SK-N-SH (cell line): Measurements from ENCODE around the gene CMTM8. TPM values are rescaled to one million over a fixed set of nuclear protein-coding genes. Genes with fewer than 3 reads are reported as not detected.

Source experiments
- CTCF ChIA-PET: fragments of 300-600, 350-600 bp; formaldehyde crosslinking; extraction: SDS; loops from one replicate; lab custom pipeline; 2021; lab: Yijun Ruan, JAX
- POLR2A ChIA-PET: fragments of 350-600 bp; sonication (Branson Sonifier 250); formaldehyde crosslinking; extraction: SDS; loops from one replicate; lab custom pipeline; 2020; ENCODE audit warnings: antibody characterized with exemption, inconsistent platforms; lab: Yijun Ruan, JAX
- DNase-seq: peaks from one replicate; pipeline ENCODE4 v3.0.0; 2012
- H2AFZ ChIP-seq: fragments of 200-600 bp; sonication (generic); 2 replicates; pipeline ENCODE4 v1.8.1; 2016; ENCODE audit warnings: antibody characterized with exemption, mild to moderate bottlenecking, low read depth
- H3F3A ChIP-seq: fragments of 200-600 bp; sonication (generic); replicated peaks from 2 replicates; pipeline ENCODE3; 2016; ENCODE audit warnings: antibody characterized with exemption, mild to moderate bottlenecking; ENCODE audit not compliant: insufficient read depth
- H3K27ac ChIP-seq, 2 experiments: fragments of 200-500 bp in 1 of 2; fragments of 200-600 bp in 1 of 2; sonication (Bioruptor generic) in 1 of 2; sonication (generic), shearing (Covaris generic) in 1 of 2; 2 replicates each; pipeline versions ENCODE4 v1.5.1 to v1.6.1; 2014 to 2016; ENCODE audit warnings: low read depth in 2 of 2, inconsistent platforms in 1 of 2, low read length in 1 of 2, mild to moderate bottlenecking in 1 of 2, mixed read lengths in 1 of 2
- H3K27me3 ChIP-seq: fragments of 200-600 bp; sonication (generic), shearing (Covaris generic); 2 replicates; pipeline ENCODE4 v1.6.1; 2016; ENCODE audit warnings: mixed run types; ENCODE audit not compliant: insufficient read depth
- H3K36me3 ChIP-seq, 2 experiments: fragments of 200-500 bp in 1 of 2; fragments of 200-600 bp in 1 of 2; sonication (Bioruptor generic) in 1 of 2; sonication (generic) in 1 of 2; replicated peaks in 1 of 2; 2 replicates each; pipeline versions ENCODE3 to v1.5.1; 2014 to 2016; ENCODE audit warnings: low read length in 1 of 2, mild to moderate bottlenecking in 1 of 2; ENCODE audit not compliant: insufficient read depth in 2 of 2, control insufficient read depth in 1 of 2
- H3K4me1 ChIP-seq, 2 experiments: fragments of 200-500 bp in 1 of 2; fragments of 200-600 bp in 1 of 2; sonication (Bioruptor generic) in 1 of 2; sonication (generic), shearing (Covaris generic) in 1 of 2; 2 replicates each; pipeline versions ENCODE4 v1.5.1 to v1.6.1; 2014 to 2016; ENCODE audit warnings: low read depth in 1 of 2, low read length in 1 of 2, mixed run types in 1 of 2; ENCODE audit not compliant: insufficient read depth in 2 of 2, control insufficient read depth in 1 of 2
- H3K4me2 ChIP-seq: fragments of 200-600 bp; sonication (generic), shearing (Covaris generic); 2 replicates; pipeline ENCODE4 v1.6.1; 2017; ENCODE audit warnings: mixed run types
- H3K4me3 ChIP-seq, 2 experiments: fragments of 200-500 bp in 1 of 2; fragments of 200-600 bp in 1 of 2; sonication (Bioruptor generic) in 1 of 2; sonication (generic), shearing (Covaris generic) in 1 of 2; 2 replicates each; pipeline versions ENCODE4 v1.5.1 to v1.8.1; 2014 to 2016; ENCODE audit warnings: low read depth in 2 of 2, inconsistent platforms in 1 of 2, low read length in 1 of 2, mild to moderate bottlenecking in 1 of 2, mixed read lengths in 1 of 2, moderate library complexity in 1 of 2
- H3K79me2 ChIP-seq: fragments of 200-600 bp; sonication (generic); 2 replicates; pipeline ENCODE4 v1.8.1; 2017; ENCODE audit warnings: mild to moderate bottlenecking; ENCODE audit not compliant: insufficient read depth
- H3K9ac ChIP-seq: fragments of 200-600 bp; sonication (generic); 2 replicates; pipeline ENCODE4 v1.6.1; 2017; ENCODE audit warnings: mixed run types
- H3K9me2 ChIP-seq: fragments of 200-600 bp; sonication (generic); 2 replicates; pipeline ENCODE4 v1.6.1; 2017; ENCODE audit warnings: mixed run types
- H3K9me3 ChIP-seq: fragments of 200-600 bp; sonication (generic); 2 replicates; pipeline ENCODE4 v1.6.1; 2017; ENCODE audit warnings: mixed run types, mild to moderate bottlenecking, moderate library complexity
- H4K20me1 ChIP-seq: fragments of 200-600 bp; sonication (generic); 2 replicates; pipeline ENCODE4 v1.6.1; 2017; ENCODE audit warnings: mild to moderate bottlenecking, mixed run types; ENCODE audit not compliant: insufficient read depth
- EP300 ChIP-seq, 2 experiments: IDR thresholded peaks; 2 replicates each; pipeline versions ENCODE4 v1.4.0 to v1.6.1; 2012; ENCODE audit warnings: borderline replicate concordance in 1 of 2, low read depth in 1 of 2, low read length in 1 of 2
- EZH2phosphoT487 ChIP-seq: fragments of 200-600 bp; sonication (generic); IDR thresholded peaks from 2 replicates; pipeline ENCODE4 v1.6.1; 2017; ENCODE audit warnings: low read depth, mixed run types, mild to moderate bottlenecking, antibody characterized with exemption, moderate library complexity, borderline replicate concordance
- FOSL2 ChIP-seq: IDR thresholded peaks from 2 replicates; pipeline ENCODE4 v1.4.0; 2012; ENCODE audit warnings: low read depth, mild to moderate bottlenecking, moderate library complexity, borderline replicate concordance
- GABPA ChIP-seq: IDR thresholded peaks from 2 replicates; pipeline ENCODE4 v1.4.0; 2012; ENCODE audit warnings: low read depth, mild to moderate bottlenecking
- GATA2 ChIP-seq: sonication (generic); formaldehyde crosslinking; IDR thresholded peaks from 2 replicates; pipeline ENCODE4 v1.5.0; 2020; ENCODE audit warnings: mild to moderate bottlenecking, missing genetic modification reagents
- NRF1 ChIP-seq: IDR thresholded peaks from 2 replicates; pipeline ENCODE4 v1.6.1; 2012; ENCODE audit warnings: low read depth, mild to moderate bottlenecking, low read length
- RAD21 ChIP-seq: IDR thresholded peaks from 2 replicates; pipeline ENCODE4 v1.6.1; 2012; ENCODE audit warnings: mild to moderate bottlenecking, low read length
- RCOR1 ChIP-seq: fragments of 150-350 bp; IDR thresholded peaks from 2 replicates; pipeline ENCODE4 v1.6.1; 2017; ENCODE audit warnings: antibody characterized with exemption, low read length
- RFX5 ChIP-seq: IDR thresholded peaks from 2 replicates; pipeline ENCODE4 v1.6.1; 2012; ENCODE audit warnings: mild to moderate bottlenecking, improper control_type of control experiment, low read length
- SIN3A ChIP-seq: IDR thresholded peaks from 2 replicates; pipeline ENCODE4 v1.6.1; 2012; ENCODE audit warnings: low read depth, mild to moderate bottlenecking, low read length, moderate library complexity, borderline replicate concordance
- SMC3 ChIP-seq: IDR thresholded peaks from 2 replicates; pipeline ENCODE4 v1.6.1; 2012; ENCODE audit warnings: low read depth, low read length, improper control_type of control experiment
- TCF12 ChIP-seq: IDR thresholded peaks from 2 replicates; pipeline ENCODE4 v1.4.0; 2012
- TEAD4 ChIP-seq: IDR thresholded peaks from 2 replicates; pipeline ENCODE4 v1.4.0; 2012; ENCODE audit warnings: mild to moderate bottlenecking, borderline replicate concordance; ENCODE audit not compliant: insufficient read depth
- USF1 ChIP-seq: IDR thresholded peaks from 2 replicates; pipeline ENCODE4 v1.4.0; 2012; ENCODE audit warnings: low read depth, borderline replicate concordance
- YY1 ChIP-seq: IDR thresholded peaks from 2 replicates; pipeline ENCODE4 v1.4.0; 2012; ENCODE audit warnings: low read depth, mild to moderate bottlenecking
- ZBTB33 ChIP-seq: IDR thresholded peaks from 2 replicates; pipeline ENCODE4 v1.4.0; 2012; ENCODE audit warnings: low read depth, borderline replicate concordance
- WGBS: methylation state at CpG from one replicate; pipeline ENCODE4 v1.1.6; 2017; ENCODE audit warnings: low lambda C conversion rate; 5-methylcytosine and 5-hydroxymethylcytosine counted together
- polyA plus RNA-seq, 3 experiments: library from polyadenylated mRNA; depleted of rRNA; stranded (reverse); fragments of >200 nt; gene quantifications; 2 replicates each; pipeline ENCODE4 v1.2.3, GENCODE V29; 2012
- TF ChIP-seq, protein P1 (sequence below): fragments of 150-350 bp; IDR thresholded peaks from 2 replicates; pipeline ENCODE4 v1.6.1; 2016; ENCODE audit warnings: mild to moderate bottlenecking, low read depth, low read length
- TF ChIP-seq, protein P2 (sequence below): IDR thresholded peaks from 2 replicates; pipeline ENCODE4 v1.6.1; 2012; ENCODE audit warnings: mild to moderate bottlenecking, low read depth, low read length, moderate library complexity
- TF ChIP-seq, protein P3 (sequence below): fragments of 200-600 bp; sonication (generic); IDR thresholded peaks from 2 replicates; pipeline ENCODE4 v1.6.1; 2017; ENCODE audit warnings: antibody characterized with exemption, mild to moderate bottlenecking, moderate library complexity

Gene CMTM8
- polyA plus RNA-seq, 1 of the 3 experiments (the other 2 are of a cell fraction), result 9.7 TPM

GRCh38 chr3:32381922-32382321 lies 143.4 kb downstream of the CMTM8 start:
- Histone ChIP-seq H4K20me1 (no peaks in the 10 kb centered on the region), H3F3A (no peaks in the 10 kb centered on the region), H3K27me3 (no peaks in the 10 kb centered on the region), H3K9me2 (no peaks in the 10 kb centered on the region), H3K4me3 (no peak overlapping the region), H3K9ac (no peak overlapping the region), H3K4me2 (no peak overlapping the region), H3K9me3 (no peaks in the 10 kb centered on the region), H2AFZ (no peak overlapping the region), H3K27ac (no peak overlapping the region)
- CTCF ChIA-PET, result interaction anchor here (1.2 to 5.3 kb wide), 3 partner anchors 8 to 88 kb away, joined by 3 to 38 read pairs (median 8); no protein-coding TSS in a partner anchor
- POLR2A ChIA-PET, result no interaction called here
- no peak for DNase-seq
- TF ChIP-seq EZH2phosphoT487 (no peak), NRF1 (no peak), SMC3 (no peak), FOSL2 (no peak), EP300 (IDR thresholded peaks at IDR 0.05; ENCODE audit: borderline replicate concordance in 1 of 2, low read depth in 1 of 2, low read length in 1 of 2) (no peak), GABPA (no peak), RFX5 (no peak), ZBTB33 (no peak), TCF12 (no peak), SIN3A (no peak), USF1 (no peak), RCOR1 (no peak), YY1 (no peak), GATA2 (CRISPR knock-in tag) (no peak), RAD21 (no peak), TEAD4 (no peak)
- TF ChIP-seq, protein P1, sequence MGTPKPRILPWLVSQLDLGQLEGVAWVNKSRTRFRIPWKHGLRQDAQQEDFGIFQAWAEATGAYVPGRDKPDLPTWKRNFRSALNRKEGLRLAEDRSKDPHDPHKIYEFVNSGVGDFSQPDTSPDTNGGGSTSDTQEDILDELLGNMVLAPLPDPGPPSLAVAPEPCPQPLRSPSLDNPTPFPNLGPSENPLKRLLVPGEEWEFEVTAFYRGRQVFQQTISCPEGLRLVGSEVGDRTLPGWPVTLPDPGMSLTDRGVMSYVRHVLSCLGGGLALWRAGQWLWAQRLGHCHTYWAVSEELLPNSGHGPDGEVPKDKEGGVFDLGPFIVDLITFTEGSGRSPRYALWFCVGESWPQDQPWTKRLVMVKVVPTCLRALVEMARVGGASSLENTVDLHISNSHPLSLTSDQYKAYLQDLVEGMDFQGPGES, result no peak
- TF ChIP-seq, protein P2, sequence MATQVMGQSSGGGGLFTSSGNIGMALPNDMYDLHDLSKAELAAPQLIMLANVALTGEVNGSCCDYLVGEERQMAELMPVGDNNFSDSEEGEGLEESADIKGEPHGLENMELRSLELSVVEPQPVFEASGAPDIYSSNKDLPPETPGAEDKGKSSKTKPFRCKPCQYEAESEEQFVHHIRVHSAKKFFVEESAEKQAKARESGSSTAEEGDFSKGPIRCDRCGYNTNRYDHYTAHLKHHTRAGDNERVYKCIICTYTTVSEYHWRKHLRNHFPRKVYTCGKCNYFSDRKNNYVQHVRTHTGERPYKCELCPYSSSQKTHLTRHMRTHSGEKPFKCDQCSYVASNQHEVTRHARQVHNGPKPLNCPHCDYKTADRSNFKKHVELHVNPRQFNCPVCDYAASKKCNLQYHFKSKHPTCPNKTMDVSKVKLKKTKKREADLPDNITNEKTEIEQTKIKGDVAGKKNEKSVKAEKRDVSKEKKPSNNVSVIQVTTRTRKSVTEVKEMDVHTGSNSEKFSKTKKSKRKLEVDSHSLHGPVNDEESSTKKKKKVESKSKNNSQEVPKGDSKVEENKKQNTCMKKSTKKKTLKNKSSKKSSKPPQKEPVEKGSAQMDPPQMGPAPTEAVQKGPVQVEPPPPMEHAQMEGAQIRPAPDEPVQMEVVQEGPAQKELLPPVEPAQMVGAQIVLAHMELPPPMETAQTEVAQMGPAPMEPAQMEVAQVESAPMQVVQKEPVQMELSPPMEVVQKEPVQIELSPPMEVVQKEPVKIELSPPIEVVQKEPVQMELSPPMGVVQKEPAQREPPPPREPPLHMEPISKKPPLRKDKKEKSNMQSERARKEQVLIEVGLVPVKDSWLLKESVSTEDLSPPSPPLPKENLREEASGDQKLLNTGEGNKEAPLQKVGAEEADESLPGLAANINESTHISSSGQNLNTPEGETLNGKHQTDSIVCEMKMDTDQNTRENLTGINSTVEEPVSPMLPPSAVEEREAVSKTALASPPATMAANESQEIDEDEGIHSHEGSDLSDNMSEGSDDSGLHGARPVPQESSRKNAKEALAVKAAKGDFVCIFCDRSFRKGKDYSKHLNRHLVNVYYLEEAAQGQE, result no peak
- TF ChIP-seq, protein P3, sequence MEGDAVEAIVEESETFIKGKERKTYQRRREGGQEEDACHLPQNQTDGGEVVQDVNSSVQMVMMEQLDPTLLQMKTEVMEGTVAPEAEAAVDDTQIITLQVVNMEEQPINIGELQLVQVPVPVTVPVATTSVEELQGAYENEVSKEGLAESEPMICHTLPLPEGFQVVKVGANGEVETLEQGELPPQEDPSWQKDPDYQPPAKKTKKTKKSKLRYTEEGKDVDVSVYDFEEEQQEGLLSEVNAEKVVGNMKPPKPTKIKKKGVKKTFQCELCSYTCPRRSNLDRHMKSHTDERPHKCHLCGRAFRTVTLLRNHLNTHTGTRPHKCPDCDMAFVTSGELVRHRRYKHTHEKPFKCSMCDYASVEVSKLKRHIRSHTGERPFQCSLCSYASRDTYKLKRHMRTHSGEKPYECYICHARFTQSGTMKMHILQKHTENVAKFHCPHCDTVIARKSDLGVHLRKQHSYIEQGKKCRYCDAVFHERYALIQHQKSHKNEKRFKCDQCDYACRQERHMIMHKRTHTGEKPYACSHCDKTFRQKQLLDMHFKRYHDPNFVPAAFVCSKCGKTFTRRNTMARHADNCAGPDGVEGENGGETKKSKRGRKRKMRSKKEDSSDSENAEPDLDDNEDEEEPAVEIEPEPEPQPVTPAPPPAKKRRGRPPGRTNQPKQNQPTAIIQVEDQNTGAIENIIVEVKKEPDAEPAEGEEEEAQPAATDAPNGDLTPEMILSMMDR, result no peak
- TF ChIP-seq, all 33 proteins: peak for 0
- WGBS, result 89% methylated on average over 7 of the region's 7 CpGs
- no peaks in the 10 kb centered on the region for H3K79me2 ChIP-seq
- peaks cover 0 to 9% of the 10 kb centered on the region in 2 experiments; a peak in 1 of 4 replicates for H3K4me1 ChIP-seq
- H3K36me3 ChIP-seq, result no peaks in the 10 kb centered on the region
